Dendritic cell treated with granulocyte-macrophage colony-stimulating factor and Interleukin-4, amounts not matched to agents 40 ng/mL and 50 ng/mL, for 4 days (primary cell): Measurements from ENCODE around the gene ZDHHC12.
"Not testable (repeated sequence)": the region's sequence is repeated elsewhere in the genome, so short reads cannot be mapped to it uniquely, and the experiment has no call there.

Source experiments
- H3K27ac Mint-ChIP-seq: one replicate; pipeline ENCODE4 v1.8.0; 2022; ENCODE audit warnings: mild to moderate bottlenecking, mixed read lengths
- H3K27me3 Mint-ChIP-seq: one replicate; pipeline ENCODE4 v1.8.0; 2022; ENCODE audit warnings: mild to moderate bottlenecking, mixed read lengths
- H3K36me3 Mint-ChIP-seq: one replicate; pipeline ENCODE4 v1.8.0; 2022; ENCODE audit warnings: low read depth, mixed read lengths
- H3K4me1 Mint-ChIP-seq: one replicate; pipeline ENCODE4 v1.8.0; 2022; ENCODE audit warnings: low read depth, mixed read lengths
- H3K4me3 Mint-ChIP-seq: one replicate; pipeline ENCODE4 v1.8.0; 2022; ENCODE audit warnings: mild to moderate bottlenecking, moderate library complexity, mixed read lengths
- H3K9me3 Mint-ChIP-seq: one replicate; pipeline ENCODE4 v1.8.0; 2022; ENCODE audit warnings: mixed read lengths
- intact Hi-C: fragments of 100-400 bp; cut with micrococcal nuclease; formaldehyde crosslinking; loops from one replicate; pipeline ENCODE4 v1.15.0; 2022

ZDHHC12 gene

GRCh38 chr9:128693738-128694137, 30.2 kb downstream of the ZDHHC12 start:
- intact Hi-C loops, H3K4me3 Mint-ChIP-seq: not testable (repeated sequence)

DNA sequence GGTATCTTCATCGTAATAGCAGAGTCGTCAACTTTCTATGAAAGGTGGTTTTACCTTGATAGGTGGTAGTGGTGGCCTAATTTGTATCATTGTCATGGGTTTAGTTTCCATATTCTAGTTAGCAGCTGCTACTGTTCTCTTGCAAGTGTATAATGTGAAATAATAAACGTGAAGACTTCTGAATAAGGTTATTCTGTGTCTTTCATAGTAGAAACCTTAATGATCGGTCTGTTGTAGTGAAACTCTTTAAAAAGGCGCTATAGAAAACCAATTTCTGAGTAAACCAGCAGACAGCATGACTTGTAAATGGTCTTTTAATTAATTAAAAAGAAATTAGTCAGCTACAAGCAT, 33.3 kb downstream of the ZDHHC12 start:
- intact Hi-C loops, result no loop called here
- peaks cover 63% of the 10 kb centered on the region for H3K36me3 Mint-ChIP-seq
- H3K4me1 Mint-ChIP-seq, result peaks cover 39% of the 10 kb centered on the region
- H3K27me3 Mint-ChIP-seq, result no peaks in the 10 kb centered on the region
- H3K27ac Mint-ChIP-seq, result peak overlapping the region; percentile 72
- peak overlapping the region; percentile 90 for H3K4me3 Mint-ChIP-seq
- no peaks in the 10 kb centered on the region for H3K9me3 Mint-ChIP-seq

More at GRCh38 chr9:128693738-128694137, 30.2 kb downstream of the ZDHHC12 start:
- H3K27me3 Mint-ChIP-seq, H3K27ac Mint-ChIP-seq, H3K9me3 Mint-ChIP-seq: not testable (repeated sequence)
- peaks cover 66% of the 10 kb centered on the region for H3K36me3 Mint-ChIP-seq
- H3K4me1 Mint-ChIP-seq, result peaks cover 14% of the 10 kb centered on the region

- peaks cover 46% of the 10 kb centered on the region for H3K4me1 Mint-ChIP-seq
- peak overlapping the region; percentile 90 for H3K4me3 Mint-ChIP-seq
- H3K36me3 Mint-ChIP-seq, result peaks cover 60% of the 10 kb centered on the region
- intact Hi-C loops, result loop anchor here (1.0 to 2.0 kb wide), 2 partner anchors 12 to 33 kb away; partner anchors contain the start of genes DYNC2I2 and PKN3
- H3K27me3 Mint-ChIP-seq, result no peaks in the 10 kb centered on the region
- peak overlapping the region; percentile 72 for H3K27ac Mint-ChIP-seq
- H3K9me3 Mint-ChIP-seq, result no peaks in the 10 kb centered on the region
Observed at GRCh38 chr9:128689820-128690683, 33.9 kb downstream of the ZDHHC12 start.

- H3K4me3 Mint-ChIP-seq, result peak overlapping the region; percentile 67
- peaks cover 58% of the 10 kb centered on the region for H3K36me3 Mint-ChIP-seq
- intact Hi-C loops, result loop anchor here (1.0 to 2.0 kb wide), 2 partner anchors 13 to 33 kb away; partner anchors contain the start of genes DYNC2I2 and PKN3
- H3K27me3 Mint-ChIP-seq, result no peaks in the 10 kb centered on the region
- H3K4me1 Mint-ChIP-seq, result peaks cover 53% of the 10 kb centered on the region
- H3K9me3 Mint-ChIP-seq, result no peaks in the 10 kb centered on the region
- peak overlapping the region; percentile 86 for H3K27ac Mint-ChIP-seq
Observed at GRCh38 chr9:128689293-128689774, 34.6 kb downstream of the ZDHHC12 start.

- Mint-ChIP-seq H3K27ac (peak within 1 kb of the TSS; percentile 86), H3K4me3 (peak within 1 kb of the TSS; percentile 90), H3K4me1 (peaks cover 53% of the 10 kb centered on the region), H3K9me3 (no peaks in the 10 kb centered on the region), H3K27me3 (no peaks in the 10 kb centered on the region), H3K36me3 (peaks cover 58% of the 10 kb centered on the region)
- intact Hi-C loops, result loop anchor here (1.0 to 2.0 kb wide), 2 partner anchors 14 to 32 kb away; partner anchors contain the start of genes DYNC2I2 and PKN3
Observed at GRCh38 chr9:128688501-128689292, 35.2 kb downstream of the ZDHHC12 start, which contains the start of gene SET. Gene SET, plus strand, starts transcription at chr9:128689222. Its CDS starts 361 bp downstream, at chr9:128689583.

DNA sequence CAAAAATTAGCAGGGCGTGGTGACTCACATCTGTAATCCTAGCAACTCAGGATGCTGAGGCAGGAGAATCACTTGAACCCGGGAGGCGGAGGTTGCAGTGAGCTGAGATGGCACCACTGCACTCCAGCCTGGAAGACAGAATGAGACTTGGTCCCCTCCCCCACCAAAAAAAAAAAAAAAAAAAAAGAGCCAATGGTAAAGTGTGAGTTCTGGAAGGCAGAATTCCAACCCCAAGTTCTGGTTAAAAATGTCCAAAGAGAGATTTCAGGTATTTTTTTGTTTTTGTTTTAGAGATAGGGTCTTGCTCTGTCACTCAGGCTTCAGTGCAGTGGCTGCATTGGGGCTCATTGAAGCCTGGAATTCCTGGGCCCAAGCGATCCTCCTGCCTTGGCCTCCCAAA, 36.5 kb downstream of the ZDHHC12 start:
- no peaks in the 10 kb centered on the region for H3K27me3 Mint-ChIP-seq
- H3K9me3 Mint-ChIP-seq, result no peaks in the 10 kb centered on the region
- peaks cover 61% of the 10 kb centered on the region for H3K4me1 Mint-ChIP-seq
- intact Hi-C loops, result no loop called here
- H3K27ac Mint-ChIP-seq, result peak overlapping the region; percentile 86
- peaks cover 54% of the 10 kb centered on the region for H3K36me3 Mint-ChIP-seq
- no peak overlapping the region for H3K4me3 Mint-ChIP-seq

DNA sequence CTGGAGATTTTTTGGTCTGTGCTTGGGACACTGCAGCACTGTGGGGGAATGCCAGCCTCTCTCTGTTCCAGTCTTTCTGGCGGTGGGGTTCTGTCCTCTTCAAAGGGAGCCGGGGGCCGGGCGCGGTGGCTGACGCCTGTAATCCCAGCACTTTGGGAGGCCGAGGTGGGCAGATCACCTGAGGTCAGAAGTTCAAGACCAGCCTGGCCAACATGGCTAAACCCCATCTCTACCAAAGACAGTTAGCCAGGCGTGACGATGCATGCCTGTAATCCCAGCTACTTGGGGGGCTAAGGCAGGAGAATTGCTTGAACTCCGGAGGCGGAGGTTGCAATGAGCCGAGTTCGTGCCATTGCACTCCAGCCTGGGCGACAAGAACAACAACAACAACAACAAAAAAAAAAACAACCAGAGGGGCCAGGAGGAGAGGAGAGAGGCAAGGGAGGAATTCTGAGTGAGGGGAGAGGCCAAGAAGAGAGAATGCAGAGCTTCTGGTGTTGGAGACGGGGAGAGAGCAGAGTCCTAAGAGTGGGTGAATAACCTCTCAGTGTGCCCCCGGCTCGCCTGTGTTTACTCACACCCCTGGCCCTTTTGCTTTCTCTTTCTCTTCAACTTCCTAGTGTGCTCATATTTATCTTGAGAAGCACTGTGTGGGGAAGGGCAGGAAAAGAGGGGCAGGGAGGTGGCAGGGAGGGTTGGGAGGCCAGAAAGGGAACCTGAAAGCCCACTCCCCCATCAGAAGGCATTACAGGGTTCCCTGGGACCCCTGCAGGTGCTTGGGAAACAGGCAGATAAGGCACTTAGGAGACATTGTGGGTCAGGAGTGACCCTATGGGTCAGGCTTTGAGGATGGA, 38.1 kb downstream of the ZDHHC12 start:
- no peaks in the 10 kb centered on the region for H3K27me3 Mint-ChIP-seq
- peaks cover 58% of the 10 kb centered on the region for H3K4me1 Mint-ChIP-seq
- intact Hi-C loops, result no loop called here
- H3K36me3 Mint-ChIP-seq, result peaks cover 40% of the 10 kb centered on the region
- peak overlapping the region; percentile 96 for H3K27ac Mint-ChIP-seq
- peak overlapping the region; percentile 96 for H3K4me3 Mint-ChIP-seq
- no peaks in the 10 kb centered on the region for H3K9me3 Mint-ChIP-seq

GRCh38 chr9:128684325-128685199, 39.4 kb downstream of the ZDHHC12 start:
- Mint-ChIP-seq H3K27ac (peak overlapping the region; percentile 96), H3K9me3 (no peaks in the 10 kb centered on the region), H3K36me3 (peaks cover 33% of the 10 kb centered on the region), H3K4me3 (peak overlapping the region; percentile 96), H3K27me3 (no peaks in the 10 kb centered on the region), H3K4me1 (peaks cover 52% of the 10 kb centered on the region)
- intact Hi-C loops, result no loop called here

- Mint-ChIP-seq H3K9me3 (no peaks in the 10 kb centered on the region), H3K27ac (peak overlapping the region; percentile 96), H3K4me3 (peak overlapping the region; percentile 96), H3K36me3 (peaks cover 33% of the 10 kb centered on the region), H3K27me3 (no peaks in the 10 kb centered on the region), H3K4me1 (peaks cover 52% of the 10 kb centered on the region)
- intact Hi-C loops, result no loop called here
Observed at GRCh38 chr9:128684065-128684324, 39.9 kb downstream of the ZDHHC12 start.

- H3K4me1 Mint-ChIP-seq, result peaks cover 51% of the 10 kb centered on the region
- intact Hi-C loops, result no loop called here
- no peaks in the 10 kb centered on the region for H3K9me3 Mint-ChIP-seq
- H3K36me3 Mint-ChIP-seq, result peaks cover 36% of the 10 kb centered on the region
- peak overlapping the region; percentile 96 for H3K27ac Mint-ChIP-seq
- no peaks in the 10 kb centered on the region for H3K27me3 Mint-ChIP-seq
- peak overlapping the region; percentile 96 for H3K4me3 Mint-ChIP-seq
Observed at GRCh38 chr9:128683340-128684064, 40.4 kb downstream of the ZDHHC12 start.

GRCh38 chr9:128677794-128678193, 46.1 kb downstream of the ZDHHC12 start:
- H3K9me3 Mint-ChIP-seq, result no peaks in the 10 kb centered on the region
- no peaks in the 10 kb centered on the region for H3K27me3 Mint-ChIP-seq
- H3K27ac Mint-ChIP-seq, result no peak overlapping the region
- H3K4me1 Mint-ChIP-seq, result peaks cover 5% of the 10 kb centered on the region
- intact Hi-C loops, result loop anchor here (1.0 kb wide), 1 partner anchor 41 kb away; no protein-coding TSS in a partner anchor
- H3K36me3 Mint-ChIP-seq, result peaks cover 40% of the 10 kb centered on the region
- H3K4me3 Mint-ChIP-seq, result no peak overlapping the region

DNA sequence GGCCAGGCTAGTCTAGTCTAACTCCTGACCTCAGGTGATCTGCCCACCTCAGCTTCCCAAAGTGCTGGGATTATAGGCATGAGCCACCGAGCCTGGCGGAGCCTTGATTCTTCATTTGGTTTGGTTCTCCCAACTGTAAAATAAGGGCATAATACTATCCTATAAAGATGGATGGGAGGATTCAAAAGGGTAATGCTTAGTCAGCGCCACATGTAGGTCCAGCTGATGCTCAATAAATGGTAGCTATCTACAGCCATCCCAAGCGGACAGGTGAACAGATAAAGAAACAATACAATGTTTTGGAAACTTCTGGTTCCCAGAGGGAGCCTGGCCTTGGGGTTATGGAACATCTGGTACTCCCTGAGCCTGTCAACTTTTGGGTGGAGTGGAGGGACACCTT, 48.5 kb downstream of the ZDHHC12 start:
- no peak overlapping the region for H3K4me3 Mint-ChIP-seq
- no peaks in the 10 kb centered on the region for H3K27me3 Mint-ChIP-seq
- H3K9me3 Mint-ChIP-seq, result no peaks in the 10 kb centered on the region
- no peaks in the 10 kb centered on the region for H3K4me1 Mint-ChIP-seq
- peaks cover 48% of the 10 kb centered on the region for H3K36me3 Mint-ChIP-seq
- H3K27ac Mint-ChIP-seq, result no peak overlapping the region
- intact Hi-C loops, result no loop called here
